ENCODE measurements around the gene NEU4.

NEU4 gene

GRCh38 chr2:241853651-241854341, 44.8 kb downstream of the NEU4 start:
- no peak for DNase-seq (ENCODE audit: low read depth)

GRCh38 chr2:241854342-241855244, 45.6 kb downstream of the NEU4 start:
- no peak for DNase-seq (ENCODE audit: low read depth)

GRCh38 chr2:241855245-241855887, 46.4 kb downstream of the NEU4 start:
- DNase-seq (ENCODE audit: low read depth), result no peak

DNA sequence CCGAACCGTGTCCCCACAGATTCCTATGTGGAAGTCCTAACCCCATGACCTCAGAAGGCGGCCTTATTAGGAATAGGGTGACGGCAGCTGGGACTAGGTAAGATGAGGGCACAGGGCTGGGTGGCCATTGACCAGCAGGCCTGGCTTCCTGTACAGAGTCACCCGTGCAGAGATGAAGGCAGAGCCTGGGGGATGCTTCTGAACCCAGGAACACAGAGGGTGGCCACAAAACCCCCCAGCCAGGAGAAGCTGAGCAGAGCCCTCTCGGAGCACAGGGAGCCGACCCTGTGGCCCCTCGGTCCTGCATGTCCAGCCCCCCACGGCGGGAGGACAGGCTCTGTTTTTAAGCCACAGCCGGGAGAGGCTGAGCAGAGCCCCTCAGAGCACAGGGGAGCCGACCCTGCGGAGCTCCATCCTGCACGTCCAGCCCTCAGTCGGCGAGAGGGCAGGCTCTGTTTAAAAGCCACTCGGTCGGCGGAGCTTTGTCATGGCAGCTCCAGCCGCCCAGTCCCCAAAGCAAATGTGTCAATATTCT, 47.0 kb downstream of the NEU4 start:
- DNase-seq (ENCODE audit: low read depth), result no peak

GRCh38 chr2:241857041-241857541, 48.1 kb downstream of the NEU4 start:
- DNase-seq (ENCODE audit: low read depth), result no peak

DNA sequence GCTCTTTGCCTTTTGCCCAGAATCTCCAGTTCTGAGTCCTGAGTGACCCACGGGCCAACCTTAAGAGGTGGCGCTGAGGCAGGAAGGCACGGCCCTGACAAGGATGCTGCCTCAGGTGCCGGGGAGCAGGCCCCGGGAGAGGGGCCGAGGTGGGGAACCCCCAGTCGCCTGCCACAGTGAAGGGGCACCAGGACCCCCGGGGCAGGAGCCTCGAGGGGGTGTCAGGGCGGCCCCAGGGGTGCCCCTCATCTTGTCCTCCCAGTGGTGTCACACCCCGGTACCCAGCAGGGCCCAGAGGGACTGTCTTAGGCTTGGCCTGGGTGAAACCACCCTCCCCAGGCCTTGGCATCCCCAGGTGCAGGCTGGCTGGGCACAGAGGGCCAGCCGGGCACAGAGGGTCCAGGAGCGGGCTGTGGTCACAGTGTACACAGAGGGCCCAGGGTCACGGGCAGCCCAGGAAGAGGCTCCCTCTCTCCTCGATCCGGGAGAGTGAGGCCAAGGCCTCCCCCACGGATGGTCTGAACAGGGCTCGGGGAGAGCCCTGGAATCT, 48.7 kb downstream of the NEU4 start:
- no peak for DNase-seq (ENCODE audit: low read depth)

DNA sequence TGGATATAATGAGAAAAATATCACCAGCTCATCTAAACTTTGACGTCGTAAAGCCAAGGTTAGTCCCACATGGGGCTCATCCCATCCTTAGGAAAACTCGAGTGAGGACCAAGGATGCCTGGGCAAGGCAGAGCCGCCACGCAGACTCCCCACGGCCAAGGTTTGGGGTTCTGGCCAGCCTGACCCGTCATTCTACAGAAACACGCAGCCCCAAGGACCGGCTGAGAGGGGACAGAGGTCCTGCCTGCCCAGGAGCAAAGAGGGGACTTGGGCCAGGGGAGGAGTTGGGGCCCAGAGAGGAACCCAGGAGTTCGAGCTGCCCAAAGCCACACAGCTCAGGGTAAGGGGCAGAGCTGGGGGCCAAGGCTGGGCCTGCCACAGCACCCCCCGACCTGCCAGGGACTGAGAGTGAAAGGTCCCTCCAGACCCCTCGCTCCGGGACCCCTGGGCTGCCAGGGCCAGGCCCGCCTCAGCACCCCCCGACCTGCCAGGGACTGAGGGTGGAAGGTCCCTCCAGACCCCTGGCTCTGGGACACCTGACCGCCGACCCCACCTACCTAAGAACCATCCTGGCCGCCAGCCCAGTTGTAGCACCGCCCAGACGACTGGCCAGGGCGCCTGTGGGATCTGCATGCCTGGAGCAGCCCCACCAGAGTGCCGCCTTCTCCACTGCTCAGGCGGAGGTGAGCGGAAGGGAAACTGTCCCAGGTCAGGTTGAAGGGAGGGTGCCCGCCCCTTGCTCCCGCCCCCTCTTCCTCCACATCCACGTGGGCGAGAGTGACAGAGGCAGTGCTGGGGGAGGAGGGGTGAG, 49.4 kb downstream of the NEU4 start, which contains the start of gene PDCD1:
Gene PDCD1, minus strand, starts transcription at position 689 of the 811 bp plus-strand sequence. Its CDS starts 56 bp downstream, at position 633.
- no peak for DNase-seq (ENCODE audit: low read depth)

- no peak for DNase-seq (ENCODE audit: low read depth)
Observed at GRCh38 chr2:241859017-241859435, 50.0 kb downstream of the NEU4 start.

- no peak for DNase-seq (ENCODE audit: low read depth)
Observed at GRCh38 chr2:241859436-241860183, 50.6 kb downstream of the NEU4 start.

DNA sequence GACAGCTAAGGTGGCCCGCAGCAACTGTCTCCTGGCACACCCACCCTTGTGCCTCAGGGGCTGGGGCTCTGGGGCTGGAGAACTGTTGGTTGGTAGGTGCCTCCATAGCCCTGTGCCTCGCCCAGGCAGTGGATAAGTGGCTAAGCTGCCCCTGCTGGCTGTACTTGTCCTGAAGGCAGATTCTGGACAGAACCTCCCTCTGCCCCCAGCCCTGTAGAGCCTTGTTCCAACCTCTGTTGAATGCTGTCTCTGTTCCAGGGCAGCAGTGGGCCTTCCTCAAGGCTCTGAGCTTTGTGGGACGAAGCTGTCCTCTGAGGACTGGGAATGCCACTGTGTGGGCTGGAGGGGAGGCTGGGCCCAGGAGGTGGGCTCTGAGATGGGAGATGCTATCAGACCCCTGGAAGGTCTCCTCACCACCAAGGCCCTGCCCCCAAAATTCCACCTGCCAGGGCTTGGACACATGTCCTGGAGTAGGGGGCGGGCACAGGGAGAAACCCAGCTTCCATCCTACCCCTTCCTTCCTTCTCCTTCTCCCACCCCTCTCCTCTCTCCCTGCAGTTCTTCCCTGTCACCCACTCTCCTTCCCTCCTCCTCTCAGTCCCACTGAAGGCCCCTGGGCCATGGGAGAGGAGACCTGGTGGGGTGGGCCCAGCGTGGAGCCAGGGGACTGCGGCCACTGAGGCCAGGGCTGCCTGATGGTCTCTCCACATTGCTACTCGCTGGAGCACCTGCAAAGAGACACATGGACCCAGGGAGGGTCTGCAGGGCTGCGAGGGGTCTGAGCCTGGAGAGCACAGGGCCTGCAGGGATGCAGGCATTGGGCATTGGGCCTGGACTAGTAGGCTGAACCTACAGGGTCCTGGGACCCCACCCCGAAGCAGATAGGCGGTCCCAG, 51.4 kb downstream of the NEU4 start:
- DNase-seq (ENCODE audit: low read depth), result no peak

DNA sequence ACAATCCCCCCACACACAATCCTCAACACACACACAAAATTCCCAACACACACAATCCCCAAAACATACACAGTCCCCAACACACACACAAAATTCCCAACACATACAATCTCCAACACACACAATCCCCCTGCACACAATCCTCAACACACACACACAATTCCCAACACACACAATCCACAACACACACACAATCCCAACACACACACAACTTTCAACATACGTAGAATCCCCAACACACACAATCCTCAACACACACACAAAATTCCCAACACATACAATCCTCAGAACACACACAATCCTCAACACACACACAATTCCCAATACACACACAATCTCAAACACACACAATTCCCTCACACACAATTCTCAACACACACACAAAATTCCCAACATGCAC, 52.3 kb downstream of the NEU4 start:
- no peak for DNase-seq (ENCODE audit: low read depth)

GRCh38 chr2:241862093-241862492, 53.1 kb downstream of the NEU4 start:
- DNase-seq (ENCODE audit: low read depth), result no peak

- DNase-seq (ENCODE audit: low read depth), result no peak
Observed at GRCh38 chr2:241862775-241863535, 54.0 kb downstream of the NEU4 start.

DNA sequence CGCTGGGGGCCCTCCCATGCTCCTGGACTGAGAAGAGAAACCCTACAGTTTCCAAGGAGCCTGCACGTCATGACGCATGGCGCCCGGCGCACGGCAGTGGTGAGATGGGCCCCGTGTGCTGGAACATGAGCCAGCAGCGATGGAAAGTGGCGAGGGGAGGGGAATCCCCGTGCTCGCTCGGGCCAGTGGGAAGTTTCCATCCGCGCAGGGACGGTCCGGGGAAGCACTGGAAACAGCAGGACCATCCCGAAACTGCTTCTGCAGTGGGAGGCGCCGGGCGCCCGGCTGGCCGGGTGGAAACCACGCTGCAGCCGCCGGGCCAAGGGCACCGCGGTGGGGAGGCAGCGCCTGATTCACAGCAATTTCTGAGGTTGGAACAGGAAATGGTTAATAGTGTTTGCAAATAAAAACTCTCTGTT, 54.6 kb downstream of the NEU4 start:
- no peak for DNase-seq (ENCODE audit: low read depth)

- DNase-seq (ENCODE audit: low read depth), result no peak
Observed at GRCh38 chr2:241864168-241864849, 55.3 kb downstream of the NEU4 start.

DNA sequence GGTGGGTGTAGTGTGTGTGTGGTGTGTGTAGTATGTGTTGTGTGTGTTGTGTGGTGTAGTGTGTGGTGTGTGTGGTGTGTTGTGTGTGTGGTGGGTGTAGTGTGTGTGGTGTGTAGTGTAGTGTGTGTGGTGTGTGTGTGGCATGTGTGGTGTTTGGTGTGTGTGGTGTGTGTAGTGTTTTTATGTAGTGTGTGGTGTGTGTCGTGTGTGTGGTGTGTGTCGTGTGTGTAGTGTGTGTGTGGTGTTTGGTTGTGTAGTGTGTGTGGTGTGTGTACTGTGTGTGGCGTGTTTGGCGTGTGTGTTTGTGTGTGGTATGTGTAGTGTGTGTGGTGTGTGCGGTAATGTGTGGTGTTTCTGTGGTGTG, 55.8 kb downstream of the NEU4 start:
- DNase-seq (ENCODE audit: low read depth), result no peak

GRCh38 chr2:241865416-241865956, 56.5 kb downstream of the NEU4 start:
- DNase-seq (ENCODE audit: low read depth), result no peak

All from HS-27A (cell line).